ENCODE measurements around the gene ARL8B. TPM values are rescaled to one million over a fixed set of nuclear protein-coding genes. Genes with fewer than 3 reads are reported as not detected.
A peak's percentile ranks its signal among the peaks of the same experiment; 100 is the strongest.

The ARL8B gene
- total and polyA plus RNA-seq, 10 of the 15 experiments (the other 5 are each of a cell fraction or from before 2014, with no cell fraction given): 22.0 to 80.6 (median 43.7) TPM

DNA sequence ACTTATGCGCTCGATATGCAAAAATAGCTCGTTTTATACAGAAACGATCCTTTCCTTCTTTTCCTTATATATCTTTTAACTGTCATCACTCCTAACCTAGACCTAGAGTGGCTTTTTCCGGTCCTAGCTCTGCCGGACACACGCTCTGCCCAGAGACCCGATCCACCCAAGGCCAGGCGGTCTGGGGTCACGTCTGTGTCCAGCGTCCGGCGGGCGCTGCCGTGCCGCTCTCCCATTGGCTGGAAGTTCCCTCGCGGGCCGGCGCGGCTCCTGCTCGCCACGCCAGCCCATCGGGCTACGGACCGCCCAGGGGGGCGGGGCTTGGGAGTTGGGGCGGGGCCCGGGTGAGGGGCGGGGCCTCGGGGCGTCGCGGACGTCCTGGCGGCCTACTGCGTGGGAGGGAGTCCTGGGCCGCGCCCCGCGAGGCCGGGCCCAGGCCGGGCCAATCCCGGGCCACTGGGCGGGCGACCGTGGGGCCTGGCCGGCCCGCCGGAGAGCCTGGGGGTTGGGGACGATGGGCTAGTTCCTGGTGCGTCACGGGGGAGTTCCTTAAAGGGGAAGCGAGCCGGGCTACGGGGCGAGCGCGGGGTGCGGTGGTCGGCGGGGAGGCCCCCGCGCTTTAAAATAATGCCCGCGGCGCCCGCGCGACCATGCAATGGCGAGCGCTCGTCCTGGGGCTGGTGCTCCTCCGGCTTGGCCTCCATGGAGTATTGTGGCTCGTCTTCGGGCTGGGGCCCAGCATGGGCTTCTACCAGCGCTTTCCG, 65.2 kb downstream of the ARL8B start, which contains the start of gene EDEM1 (continued):
- TF ChIP-seq FOXM1 (IDR thresholded peaks at IDR 0.05; ENCODE audit: low read depth, low read length) (no peak), RB1 (IDR thresholded peaks at IDR 0.05; ENCODE audit: borderline replicate concordance) (no peak; the same call in 1 of the 2 replicates), POLR2AphosphoS5 (IDR thresholded peaks at IDR 0.05; ENCODE audit: low read length) (peak; percentile 76), CBFB (IDR thresholded peaks at IDR 0.05; ENCODE audit: low read depth) (no peak; the same call in 1 of the 2 replicates), TAF1 (IDR thresholded peaks at IDR 0.05; ENCODE audit: borderline replicate concordance, low read depth, low read length) (peak; percentile 59; the same call in 1 of the 2 replicates), EZH2 (IDR thresholded peaks at IDR 0.05; ENCODE audit: borderline replicate concordance, control insufficient read depth, low read depth, low read length) (no peak), SIN3A (IDR thresholded peaks at IDR 0.05; ENCODE audit: low read depth, low read length) (0 out of 2 replicates have a peak, but pooled peaks have one; percentile 32), PKNOX1 (IDR thresholded peaks at IDR 0.05) (no peak), ZZZ3 (IDR thresholded peaks at IDR 0.05; ENCODE audit: control insufficient read depth, insufficient read length, low read depth) (no peak), JUND (IDR thresholded peaks at IDR 0.05; ENCODE audit: low read depth, low read length) (no peak), CBX3 (IDR thresholded peaks at IDR 0.05; ENCODE audit: borderline replicate concordance, low read depth) (no peak), RAD51 (IDR thresholded peaks at IDR 0.05) (no peak), CREM (IDR thresholded peaks at IDR 0.05; ENCODE audit: low read depth) (peak; percentile 59), NFYA (IDR thresholded peaks at IDR 0.05; ENCODE audit: borderline replicate concordance, low read depth, low read length) (no peak), YBX1 (IDR thresholded peaks at IDR 0.05) (no peak), PML (IDR thresholded peaks at IDR 0.05; ENCODE audit: low read length) (no peak; the same call in 1 of the 2 replicates), BCL11A (IDR thresholded peaks at IDR 0.05; ENCODE audit: low read depth, low read length) (no peak)
- TF ChIP-seq, protein P1, sequence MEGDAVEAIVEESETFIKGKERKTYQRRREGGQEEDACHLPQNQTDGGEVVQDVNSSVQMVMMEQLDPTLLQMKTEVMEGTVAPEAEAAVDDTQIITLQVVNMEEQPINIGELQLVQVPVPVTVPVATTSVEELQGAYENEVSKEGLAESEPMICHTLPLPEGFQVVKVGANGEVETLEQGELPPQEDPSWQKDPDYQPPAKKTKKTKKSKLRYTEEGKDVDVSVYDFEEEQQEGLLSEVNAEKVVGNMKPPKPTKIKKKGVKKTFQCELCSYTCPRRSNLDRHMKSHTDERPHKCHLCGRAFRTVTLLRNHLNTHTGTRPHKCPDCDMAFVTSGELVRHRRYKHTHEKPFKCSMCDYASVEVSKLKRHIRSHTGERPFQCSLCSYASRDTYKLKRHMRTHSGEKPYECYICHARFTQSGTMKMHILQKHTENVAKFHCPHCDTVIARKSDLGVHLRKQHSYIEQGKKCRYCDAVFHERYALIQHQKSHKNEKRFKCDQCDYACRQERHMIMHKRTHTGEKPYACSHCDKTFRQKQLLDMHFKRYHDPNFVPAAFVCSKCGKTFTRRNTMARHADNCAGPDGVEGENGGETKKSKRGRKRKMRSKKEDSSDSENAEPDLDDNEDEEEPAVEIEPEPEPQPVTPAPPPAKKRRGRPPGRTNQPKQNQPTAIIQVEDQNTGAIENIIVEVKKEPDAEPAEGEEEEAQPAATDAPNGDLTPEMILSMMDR (IDR thresholded peaks at IDR 0.05 in 2 of 3, conservative IDR thresholded peaks at IDR 0.05 in 1 of 3; ENCODE audit: control insufficient read depth in 2 of 3, extremely low read depth in 1 of 3, insufficient read depth in 1 of 3, low read depth in 3 of 3, low read length in 3 of 3): no peak
- TF ChIP-seq, protein P2, sequence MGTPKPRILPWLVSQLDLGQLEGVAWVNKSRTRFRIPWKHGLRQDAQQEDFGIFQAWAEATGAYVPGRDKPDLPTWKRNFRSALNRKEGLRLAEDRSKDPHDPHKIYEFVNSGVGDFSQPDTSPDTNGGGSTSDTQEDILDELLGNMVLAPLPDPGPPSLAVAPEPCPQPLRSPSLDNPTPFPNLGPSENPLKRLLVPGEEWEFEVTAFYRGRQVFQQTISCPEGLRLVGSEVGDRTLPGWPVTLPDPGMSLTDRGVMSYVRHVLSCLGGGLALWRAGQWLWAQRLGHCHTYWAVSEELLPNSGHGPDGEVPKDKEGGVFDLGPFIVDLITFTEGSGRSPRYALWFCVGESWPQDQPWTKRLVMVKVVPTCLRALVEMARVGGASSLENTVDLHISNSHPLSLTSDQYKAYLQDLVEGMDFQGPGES (IDR thresholded peaks at IDR 0.05): no peak
- TF ChIP-seq, protein P3, sequence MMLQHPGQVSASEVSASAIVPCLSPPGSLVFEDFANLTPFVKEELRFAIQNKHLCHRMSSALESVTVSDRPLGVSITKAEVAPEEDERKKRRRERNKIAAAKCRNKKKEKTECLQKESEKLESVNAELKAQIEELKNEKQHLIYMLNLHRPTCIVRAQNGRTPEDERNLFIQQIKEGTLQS (IDR thresholded peaks at IDR 0.05; ENCODE audit: borderline replicate concordance, extremely low read depth, low read depth, low read length): no peak
- TF ChIP-seq, protein P4, sequence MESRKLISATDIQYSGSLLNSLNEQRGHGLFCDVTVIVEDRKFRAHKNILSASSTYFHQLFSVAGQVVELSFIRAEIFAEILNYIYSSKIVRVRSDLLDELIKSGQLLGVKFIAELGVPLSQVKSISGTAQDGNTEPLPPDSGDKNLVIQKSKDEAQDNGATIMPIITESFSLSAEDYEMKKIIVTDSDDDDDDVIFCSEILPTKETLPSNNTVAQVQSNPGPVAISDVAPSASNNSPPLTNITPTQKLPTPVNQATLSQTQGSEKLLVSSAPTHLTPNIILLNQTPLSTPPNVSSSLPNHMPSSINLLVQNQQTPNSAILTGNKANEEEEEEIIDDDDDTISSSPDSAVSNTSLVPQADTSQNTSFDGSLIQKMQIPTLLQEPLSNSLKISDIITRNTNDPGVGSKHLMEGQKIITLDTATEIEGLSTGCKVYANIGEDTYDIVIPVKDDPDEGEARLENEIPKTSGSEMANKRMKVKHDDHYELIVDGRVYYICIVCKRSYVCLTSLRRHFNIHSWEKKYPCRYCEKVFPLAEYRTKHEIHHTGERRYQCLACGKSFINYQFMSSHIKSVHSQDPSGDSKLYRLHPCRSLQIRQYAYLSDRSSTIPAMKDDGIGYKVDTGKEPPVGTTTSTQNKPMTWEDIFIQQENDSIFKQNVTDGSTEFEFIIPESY (IDR thresholded peaks at IDR 0.05): no peak
- TF ChIP-seq, protein P5, sequence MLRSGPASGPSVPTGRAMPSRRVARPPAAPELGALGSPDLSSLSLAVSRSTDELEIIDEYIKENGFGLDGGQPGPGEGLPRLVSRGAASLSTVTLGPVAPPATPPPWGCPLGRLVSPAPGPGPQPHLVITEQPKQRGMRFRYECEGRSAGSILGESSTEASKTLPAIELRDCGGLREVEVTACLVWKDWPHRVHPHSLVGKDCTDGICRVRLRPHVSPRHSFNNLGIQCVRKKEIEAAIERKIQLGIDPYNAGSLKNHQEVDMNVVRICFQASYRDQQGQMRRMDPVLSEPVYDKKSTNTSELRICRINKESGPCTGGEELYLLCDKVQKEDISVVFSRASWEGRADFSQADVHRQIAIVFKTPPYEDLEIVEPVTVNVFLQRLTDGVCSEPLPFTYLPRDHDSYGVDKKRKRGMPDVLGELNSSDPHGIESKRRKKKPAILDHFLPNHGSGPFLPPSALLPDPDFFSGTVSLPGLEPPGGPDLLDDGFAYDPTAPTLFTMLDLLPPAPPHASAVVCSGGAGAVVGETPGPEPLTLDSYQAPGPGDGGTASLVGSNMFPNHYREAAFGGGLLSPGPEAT (IDR thresholded peaks at IDR 0.05; ENCODE audit: low read depth): peak; percentile 43

Data from GM12878 (cell line).